C4-2B (cell line): ENCODE measurements around the gene MARK1.

Experiments
- ZFX ChIP-seq: fragments of 450-650 bp; IDR thresholded peaks from 2 replicates; pipeline ENCODE4 v1.6.1; 2017
- TF ChIP-seq, protein P1 (sequence below): fragments of 450-650 bp; conservative IDR thresholded peaks from 2 replicates; pipeline ENCODE4 v1.5.1; 2017; ENCODE audit warnings: mild to moderate bottlenecking

DNA sequence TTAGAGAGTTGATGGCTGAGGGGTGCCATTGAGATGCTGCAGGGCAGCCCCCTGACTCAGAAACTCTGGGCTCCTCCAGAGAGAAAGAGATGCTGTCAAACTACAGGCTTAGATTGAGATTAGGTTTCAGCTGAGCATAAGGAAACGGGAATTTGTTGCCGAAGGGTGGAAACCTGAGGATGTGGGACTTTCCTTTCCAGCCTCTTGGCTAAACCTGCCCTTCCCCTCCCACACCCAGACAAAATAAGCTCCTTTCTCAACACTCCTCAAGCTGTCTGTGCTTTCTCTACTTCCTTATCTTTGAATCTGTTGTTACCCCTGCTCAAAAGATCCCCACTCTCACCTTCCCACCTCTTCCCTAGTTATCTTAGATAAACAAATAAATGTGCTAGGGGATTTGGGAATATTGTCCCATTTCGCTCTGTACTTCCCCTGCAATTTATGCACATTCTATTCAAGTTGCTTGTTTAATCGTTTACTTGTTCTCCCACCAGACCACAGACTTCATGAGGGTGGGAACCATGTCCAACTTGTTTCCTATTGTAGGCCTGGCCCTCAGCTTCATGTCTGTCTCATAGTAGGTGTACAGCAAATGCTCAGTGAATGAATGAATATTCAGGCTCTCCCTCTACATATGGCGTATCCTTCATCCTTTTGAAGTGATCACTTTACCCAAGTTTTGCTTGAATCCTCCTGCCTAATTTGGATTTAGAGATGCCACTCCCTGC lies 30.6 kb upstream of the MARK1 start:
- TF ChIP-seq, protein P1, sequence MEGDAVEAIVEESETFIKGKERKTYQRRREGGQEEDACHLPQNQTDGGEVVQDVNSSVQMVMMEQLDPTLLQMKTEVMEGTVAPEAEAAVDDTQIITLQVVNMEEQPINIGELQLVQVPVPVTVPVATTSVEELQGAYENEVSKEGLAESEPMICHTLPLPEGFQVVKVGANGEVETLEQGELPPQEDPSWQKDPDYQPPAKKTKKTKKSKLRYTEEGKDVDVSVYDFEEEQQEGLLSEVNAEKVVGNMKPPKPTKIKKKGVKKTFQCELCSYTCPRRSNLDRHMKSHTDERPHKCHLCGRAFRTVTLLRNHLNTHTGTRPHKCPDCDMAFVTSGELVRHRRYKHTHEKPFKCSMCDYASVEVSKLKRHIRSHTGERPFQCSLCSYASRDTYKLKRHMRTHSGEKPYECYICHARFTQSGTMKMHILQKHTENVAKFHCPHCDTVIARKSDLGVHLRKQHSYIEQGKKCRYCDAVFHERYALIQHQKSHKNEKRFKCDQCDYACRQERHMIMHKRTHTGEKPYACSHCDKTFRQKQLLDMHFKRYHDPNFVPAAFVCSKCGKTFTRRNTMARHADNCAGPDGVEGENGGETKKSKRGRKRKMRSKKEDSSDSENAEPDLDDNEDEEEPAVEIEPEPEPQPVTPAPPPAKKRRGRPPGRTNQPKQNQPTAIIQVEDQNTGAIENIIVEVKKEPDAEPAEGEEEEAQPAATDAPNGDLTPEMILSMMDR = no peak
- TF ChIP-seq ZFX = no peak
